Activated naive CD4-positive, alpha-beta T cell treated with anti-CD3 and anti-CD28 coated beads, Interleukin-2, amount 50 U/mL, for 24 hours (primary cell): ENCODE results near the gene XDH.

ENCODE experiments used
- H3K27ac Mint-ChIP-seq: one replicate; pipeline ENCODE4 v1.8.0; 2021; ENCODE audit warnings: mild to moderate bottlenecking, mixed read lengths
- H3K27me3 Mint-ChIP-seq: one replicate; pipeline ENCODE4 v1.8.0; 2021; ENCODE audit warnings: mixed read lengths
- H3K36me3 Mint-ChIP-seq: one replicate; pipeline ENCODE4 v1.8.0; 2021; ENCODE audit warnings: mixed read lengths
- H3K4me1 Mint-ChIP-seq: one replicate; pipeline ENCODE4 v1.8.0; 2021; ENCODE audit warnings: mixed read lengths
- H3K4me3 Mint-ChIP-seq: one replicate; pipeline ENCODE4 v1.8.0; 2021; ENCODE audit warnings: mild to moderate bottlenecking, mixed read lengths
- H3K9me3 Mint-ChIP-seq: one replicate; pipeline ENCODE4 v1.8.0; 2021; ENCODE audit warnings: mixed read lengths

The XDH gene

GRCh38 chr2:31362581-31362980 lies 52.0 kb downstream of the XDH start:
- no peak overlapping the region for H3K4me3 Mint-ChIP-seq
- H3K36me3 Mint-ChIP-seq: no peaks in the 10 kb centered on the region
- H3K4me1 Mint-ChIP-seq: no peaks in the 10 kb centered on the region
- no peaks in the 10 kb centered on the region for H3K9me3 Mint-ChIP-seq
- H3K27me3 Mint-ChIP-seq: peaks cover 5% of the 10 kb centered on the region
- no peak overlapping the region for H3K27ac Mint-ChIP-seq

- Mint-ChIP-seq H3K27me3 (peaks cover 26% of the 10 kb centered on the region), H3K4me1 (no peaks in the 10 kb centered on the region), H3K36me3 (no peaks in the 10 kb centered on the region), H3K27ac (no peak overlapping the region), H3K4me3 (no peak overlapping the region), H3K9me3 (peaks cover 10% of the 10 kb centered on the region)
Observed at GRCh38 chr2:31359229-31359628, 55.3 kb downstream of the XDH start.

GRCh38 chr2:31354837-31355236 lies 59.7 kb downstream of the XDH start:
- no peaks in the 10 kb centered on the region for H3K36me3 Mint-ChIP-seq
- peaks cover 32% of the 10 kb centered on the region for H3K27me3 Mint-ChIP-seq
- no peaks in the 10 kb centered on the region for H3K4me1 Mint-ChIP-seq
- peaks cover 10% of the 10 kb centered on the region for H3K9me3 Mint-ChIP-seq
- no peak overlapping the region for H3K4me3 Mint-ChIP-seq
- no peak overlapping the region for H3K27ac Mint-ChIP-seq

- H3K4me1 Mint-ChIP-seq: no peaks in the 10 kb centered on the region
- peaks cover 30% of the 10 kb centered on the region for H3K27me3 Mint-ChIP-seq
- H3K27ac Mint-ChIP-seq: no peak overlapping the region
- H3K9me3 Mint-ChIP-seq: peaks cover 10% of the 10 kb centered on the region
- no peaks in the 10 kb centered on the region for H3K36me3 Mint-ChIP-seq
- no peak overlapping the region for H3K4me3 Mint-ChIP-seq
Observed at GRCh38 chr2:31353179-31353578, 61.4 kb downstream of the XDH start.

DNA sequence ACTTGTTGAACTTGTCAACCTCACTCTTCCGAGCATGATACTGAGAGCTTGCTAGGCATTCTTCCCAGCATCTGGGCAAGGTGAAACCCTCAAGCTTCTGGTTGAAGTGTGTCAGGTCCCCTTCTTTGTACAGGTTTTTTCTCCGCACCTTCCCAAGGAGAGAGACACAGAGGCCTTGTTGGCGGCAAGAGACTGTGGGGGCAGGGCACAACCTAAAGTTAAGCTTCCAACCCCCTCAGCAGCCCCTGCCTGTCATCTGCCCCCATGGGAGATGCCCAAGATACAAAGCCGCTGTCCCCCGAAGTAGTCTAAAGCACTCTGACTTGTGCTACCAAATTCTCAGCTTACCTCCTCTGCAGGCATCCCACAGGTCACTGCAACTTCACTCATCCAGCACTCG lies 64.9 kb downstream of the XDH start:
- peaks cover 16% of the 10 kb centered on the region for H3K27me3 Mint-ChIP-seq
- H3K9me3 Mint-ChIP-seq: peaks cover 5% of the 10 kb centered on the region
- H3K27ac Mint-ChIP-seq: no peak overlapping the region
- no peaks in the 10 kb centered on the region for H3K36me3 Mint-ChIP-seq
- H3K4me1 Mint-ChIP-seq: no peaks in the 10 kb centered on the region
- no peak overlapping the region for H3K4me3 Mint-ChIP-seq

DNA sequence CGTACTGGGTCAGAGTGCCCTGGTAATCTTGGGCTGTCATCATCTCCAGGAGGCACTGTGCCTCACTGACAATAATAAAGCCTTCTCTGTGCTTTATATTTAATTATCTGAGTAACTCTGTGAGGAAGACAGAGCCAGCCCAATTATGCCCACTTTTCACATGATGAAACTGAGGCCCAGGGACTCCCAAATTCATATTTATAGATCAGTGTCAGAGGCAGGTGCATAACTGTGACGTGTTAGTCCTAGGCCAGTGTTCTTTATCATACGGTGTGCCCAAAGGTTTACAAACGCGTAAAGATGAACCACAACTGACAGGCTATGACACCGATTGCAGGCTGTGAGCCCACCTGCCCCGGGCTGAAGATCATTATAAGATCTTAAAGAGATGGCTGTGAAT lies 65.4 kb downstream of the XDH start:
- Mint-ChIP-seq H3K27me3 (peaks cover 12% of the 10 kb centered on the region), H3K4me3 (no peak overlapping the region), H3K9me3 (no peaks in the 10 kb centered on the region), H3K36me3 (no peaks in the 10 kb centered on the region), H3K27ac (no peak overlapping the region), H3K4me1 (no peaks in the 10 kb centered on the region)

DNA sequence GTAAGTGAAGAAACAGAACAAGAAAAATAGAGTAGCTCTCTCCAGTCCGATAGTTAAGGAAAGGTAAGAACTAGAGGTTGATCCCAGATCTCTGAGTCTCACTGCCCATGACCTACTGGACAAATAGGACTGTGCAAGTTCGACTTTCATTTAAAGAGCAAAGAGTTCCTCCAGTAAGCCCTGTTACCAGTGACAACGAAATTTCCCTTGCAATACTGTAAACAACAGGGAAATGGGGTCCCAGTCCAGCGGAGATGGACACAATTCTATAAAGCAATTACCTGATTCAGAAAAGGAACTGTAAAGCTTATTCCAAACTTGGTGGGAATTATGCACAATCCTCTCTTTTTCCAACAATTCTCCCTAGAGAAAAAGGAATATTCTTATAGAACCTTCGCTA lies 65.9 kb downstream of the XDH start:
- no peaks in the 10 kb centered on the region for H3K4me1 Mint-ChIP-seq
- H3K4me3 Mint-ChIP-seq: no peak overlapping the region
- no peak overlapping the region for H3K27ac Mint-ChIP-seq
- no peaks in the 10 kb centered on the region for H3K9me3 Mint-ChIP-seq
- H3K36me3 Mint-ChIP-seq: no peaks in the 10 kb centered on the region
- peaks cover 9% of the 10 kb centered on the region for H3K27me3 Mint-ChIP-seq

DNA sequence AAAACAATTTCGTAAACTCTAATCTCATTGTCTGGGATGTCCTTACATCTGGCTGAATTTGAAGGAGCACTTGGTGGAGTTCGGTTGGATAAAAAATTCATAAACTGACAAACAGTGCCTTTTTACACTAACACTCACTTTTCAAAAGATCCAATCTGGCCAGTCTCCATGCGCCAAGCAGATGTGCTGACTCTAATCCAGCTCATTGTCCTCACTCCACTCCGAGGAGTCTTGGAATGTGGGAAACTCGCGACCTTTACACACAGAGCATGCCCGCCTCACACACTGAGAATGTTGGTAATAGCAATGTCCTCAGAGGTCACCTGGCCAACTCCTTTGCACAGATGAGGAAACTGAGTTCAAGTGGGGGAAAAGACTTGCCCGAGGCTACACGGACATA lies 66.8 kb downstream of the XDH start:
- peaks cover 6% of the 10 kb centered on the region for H3K27me3 Mint-ChIP-seq
- H3K4me3 Mint-ChIP-seq: no peak overlapping the region
- no peak overlapping the region for H3K27ac Mint-ChIP-seq
- no peaks in the 10 kb centered on the region for H3K36me3 Mint-ChIP-seq
- no peaks in the 10 kb centered on the region for H3K4me1 Mint-ChIP-seq
- no peaks in the 10 kb centered on the region for H3K9me3 Mint-ChIP-seq

GRCh38 chr2:31347319-31347718 lies 67.2 kb downstream of the XDH start:
- no peaks in the 10 kb centered on the region for H3K4me1 Mint-ChIP-seq
- no peaks in the 10 kb centered on the region for H3K9me3 Mint-ChIP-seq
- H3K36me3 Mint-ChIP-seq: no peaks in the 10 kb centered on the region
- H3K4me3 Mint-ChIP-seq: no peak overlapping the region
- no peak overlapping the region for H3K27ac Mint-ChIP-seq
- peaks cover 6% of the 10 kb centered on the region for H3K27me3 Mint-ChIP-seq

DNA sequence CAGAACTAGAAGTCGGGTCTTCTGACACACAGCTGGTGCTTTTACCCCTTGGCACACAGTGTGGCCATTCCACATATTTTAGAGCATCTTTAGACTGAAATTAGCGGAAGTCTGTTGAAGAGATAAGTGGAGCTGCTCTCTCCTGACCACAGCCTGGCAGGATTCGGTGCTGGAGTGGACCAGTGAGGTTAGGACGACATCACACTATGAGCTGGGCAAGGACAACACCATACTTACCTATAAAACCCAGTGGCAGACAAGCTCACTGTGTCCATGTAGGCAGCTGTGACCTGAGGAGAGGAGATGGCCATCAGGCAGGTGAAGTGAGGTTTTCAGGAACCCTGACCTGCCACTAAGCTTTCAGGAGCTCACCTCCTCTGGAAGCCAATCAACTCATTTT lies 70.1 kb downstream of the XDH start:
- no peaks in the 10 kb centered on the region for H3K9me3 Mint-ChIP-seq
- H3K4me3 Mint-ChIP-seq: no peak overlapping the region
- no peaks in the 10 kb centered on the region for H3K4me1 Mint-ChIP-seq
- H3K27me3 Mint-ChIP-seq: peaks cover 2% of the 10 kb centered on the region
- H3K27ac Mint-ChIP-seq: no peak overlapping the region
- no peaks in the 10 kb centered on the region for H3K36me3 Mint-ChIP-seq

DNA sequence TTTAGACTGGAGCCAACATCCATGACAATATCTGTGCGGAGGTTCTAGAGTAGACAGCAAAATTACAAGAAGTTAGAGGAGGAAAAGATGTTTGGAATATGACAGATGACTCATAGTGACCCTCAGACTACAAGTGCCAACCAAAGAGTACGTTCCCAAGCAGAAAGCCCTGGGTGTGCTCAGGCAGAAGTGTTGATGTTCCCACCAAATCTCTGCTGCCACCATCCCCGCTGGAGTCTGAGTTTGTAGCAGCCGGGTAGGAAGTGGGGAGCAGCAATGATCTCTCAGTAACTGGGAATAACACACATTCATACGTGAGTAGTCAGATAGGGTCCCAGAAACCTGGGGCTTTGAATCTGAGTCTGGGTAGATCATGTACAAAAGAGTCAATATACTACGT lies 73.2 kb downstream of the XDH start:
- Mint-ChIP-seq H3K4me1 (no peaks in the 10 kb centered on the region), H3K9me3 (no peaks in the 10 kb centered on the region), H3K36me3 (no peaks in the 10 kb centered on the region), H3K4me3 (no peak overlapping the region), H3K27me3 (peaks cover 2% of the 10 kb centered on the region), H3K27ac (no peak overlapping the region)

DNA sequence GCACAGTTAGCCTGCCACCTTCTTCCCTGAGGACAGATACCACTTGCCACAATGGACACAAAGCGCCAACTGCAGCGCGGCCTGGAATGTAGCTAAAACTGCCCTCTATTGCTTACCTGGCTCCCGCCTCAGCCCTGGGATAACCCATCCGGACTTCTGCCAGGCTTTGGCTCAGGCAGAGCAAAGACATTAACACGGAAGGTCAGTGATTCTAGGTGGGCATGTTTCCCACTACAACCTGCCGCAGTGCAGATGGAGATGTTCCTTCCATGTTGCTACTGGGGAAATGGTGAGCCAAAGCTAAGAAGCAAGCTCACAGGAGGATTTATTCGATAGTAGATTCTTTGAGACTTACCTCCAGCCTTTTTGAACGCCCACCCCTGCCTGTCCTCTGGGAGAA lies 74.8 kb downstream of the XDH start:
- H3K9me3 Mint-ChIP-seq: no peaks in the 10 kb centered on the region
- H3K36me3 Mint-ChIP-seq: no peaks in the 10 kb centered on the region

DNA sequence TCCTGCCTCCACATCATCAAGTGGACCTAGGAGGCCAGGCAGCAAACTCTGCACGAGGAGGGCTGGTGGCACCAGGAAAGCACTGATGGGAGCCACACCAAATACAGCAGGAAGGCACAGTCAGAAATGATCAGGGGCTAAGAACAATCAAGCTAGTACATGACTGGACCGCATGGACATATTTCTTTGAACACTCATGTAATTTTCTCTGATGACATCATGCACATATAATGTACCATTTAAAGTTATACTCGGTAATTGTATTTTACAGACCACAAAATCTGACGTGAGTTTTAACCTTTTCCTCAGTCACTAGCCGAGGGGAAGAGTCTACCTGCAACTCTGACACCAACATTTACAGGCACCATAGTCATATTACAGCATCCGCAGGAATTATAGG lies 76.7 kb downstream of the XDH start:
- no peaks in the 10 kb centered on the region for H3K36me3 Mint-ChIP-seq
- no peak overlapping the region for H3K4me3 Mint-ChIP-seq
- H3K27me3 Mint-ChIP-seq: peaks cover 1% of the 10 kb centered on the region
- no peaks in the 10 kb centered on the region for H3K9me3 Mint-ChIP-seq
- no peak overlapping the region for H3K27ac Mint-ChIP-seq
- H3K4me1 Mint-ChIP-seq: no peaks in the 10 kb centered on the region

More for the DNA sequence above, 74.8 kb downstream of the XDH start:
- H3K4me1 Mint-ChIP-seq: no peaks in the 10 kb centered on the region
- H3K27me3 Mint-ChIP-seq: peaks cover 1% of the 10 kb centered on the region
- no peak overlapping the region for H3K27ac Mint-ChIP-seq
- H3K4me3 Mint-ChIP-seq: no peak overlapping the region

GRCh38 chr2:31337197-31337596 lies 77.3 kb downstream of the XDH start:
- no peak overlapping the region for H3K4me3 Mint-ChIP-seq
- no peaks in the 10 kb centered on the region for H3K36me3 Mint-ChIP-seq
- H3K27me3 Mint-ChIP-seq: peaks cover 1% of the 10 kb centered on the region
- H3K4me1 Mint-ChIP-seq: no peaks in the 10 kb centered on the region
- no peak overlapping the region for H3K27ac Mint-ChIP-seq
- H3K9me3 Mint-ChIP-seq: no peaks in the 10 kb centered on the region

DNA sequence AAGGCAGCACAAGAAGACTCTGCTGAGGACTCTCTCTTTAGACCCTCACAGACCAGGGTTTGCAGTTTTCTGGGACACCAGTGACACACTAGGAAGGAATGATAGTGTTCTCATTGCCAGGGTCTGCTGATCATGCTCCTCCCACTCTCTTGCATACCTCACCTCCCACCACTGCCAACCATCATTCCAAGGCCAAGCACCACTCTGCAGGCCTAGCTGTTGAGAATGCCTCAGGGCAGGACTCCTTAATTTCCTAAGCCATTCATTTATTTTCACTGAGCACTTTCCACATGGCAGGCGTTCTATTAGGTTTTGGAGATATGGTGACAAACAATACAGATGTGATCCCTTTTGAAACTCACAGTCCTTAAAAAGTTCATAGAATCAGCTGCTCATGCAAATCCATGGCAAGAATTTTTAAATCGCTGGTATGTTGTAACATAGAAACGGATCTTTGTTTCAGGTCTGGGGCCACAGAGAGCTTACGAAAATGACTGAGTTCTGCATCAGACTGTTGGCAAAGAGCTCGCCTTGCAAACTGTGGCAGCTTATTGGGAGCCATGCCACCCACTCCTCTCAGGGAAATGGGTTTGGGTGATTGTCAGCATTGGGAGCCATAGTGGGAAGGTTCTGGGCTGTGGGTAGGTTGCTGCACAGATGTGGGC lies 78.5 kb downstream of the XDH start:
- H3K27me3 Mint-ChIP-seq: peaks cover 1% of the 10 kb centered on the region
- H3K9me3 Mint-ChIP-seq: no peaks in the 10 kb centered on the region
- no peak overlapping the region for H3K4me3 Mint-ChIP-seq
- no peak overlapping the region for H3K27ac Mint-ChIP-seq
- no peaks in the 10 kb centered on the region for H3K4me1 Mint-ChIP-seq
- H3K36me3 Mint-ChIP-seq: no peaks in the 10 kb centered on the region

- H3K36me3 Mint-ChIP-seq: no peaks in the 10 kb centered on the region
- no peaks in the 10 kb centered on the region for H3K9me3 Mint-ChIP-seq
- H3K4me3 Mint-ChIP-seq: no peak overlapping the region
- H3K27me3 Mint-ChIP-seq: peaks cover 1% of the 10 kb centered on the region
- no peak overlapping the region for H3K27ac Mint-ChIP-seq
- no peaks in the 10 kb centered on the region for H3K4me1 Mint-ChIP-seq
Observed at GRCh38 chr2:31334311-31335026, 80.1 kb downstream of the XDH start.
